Upper lobe of right lung (tissue), 1 donor: Measurements from ENCODE around the gene IL1B. TPM values are rescaled to one million over a fixed set of nuclear protein-coding genes. Genes with fewer than 3 reads are reported as not detected.

Experiments used
- ATAC-seq: fragments of 200-7000 bp; cut with Tn5 transposase; one replicate; pipeline ENCODE4 v1.9.1; 2020; ENCODE audit warnings: mild to moderate bottlenecking, moderate library complexity
- DNase-seq: peaks from one replicate; pipeline ENCODE4 v3.0.0-alpha.2; 2020
- H3K27ac ChIP-seq: fragments of 200-600 bp; one replicate; pipeline ENCODE4 v1.8.0; 2022
- H3K27me3 ChIP-seq: fragments of 200-600 bp; one replicate; pipeline ENCODE4 v1.8.0; 2022; ENCODE audit warnings: mild to moderate bottlenecking
- H3K36me3 ChIP-seq: fragments of 200-600 bp; one replicate; pipeline ENCODE4 v1.8.0; 2022
- H3K4me1 ChIP-seq: fragments of 200-600 bp; one replicate; pipeline ENCODE4 v1.8.0; 2022
- H3K4me3 ChIP-seq: fragments of 200-600 bp; one replicate; pipeline ENCODE4 v1.8.0; 2022; ENCODE audit warnings: mild to moderate bottlenecking
- H3K9me3 ChIP-seq: fragments of 200-600 bp; one replicate; pipeline ENCODE4 v1.8.0; 2022
- CTCF ChIP-seq: fragments of 200-600 bp; IDR thresholded peaks from one replicate; pipeline ENCODE4 v1.8.0; 2022; ENCODE audit warnings: antibody characterized with exemption
- intact Hi-C: fragments of 100-400 bp; cut with DNase I; formaldehyde crosslinking; loops from one replicate; pipeline ENCODE4 v1.11.0; 2022
- total RNA-seq: library from RNA; stranded (reverse); fragmentation: NEBNext Ultra II Directional; extraction: Animal tissue kit (Norgen Biotek cat#: 25700); gene quantifications from one replicate; pipeline ENCODE4 v1.2.1, GENCODE V29; 2021
- donor health status: DM: no; HTN: yes; CAD: no; lungs with severe emphysema.

Gene IL1B
- total RNA-seq, 1 donor from 2014 or later, result 11.5 TPM

DNA sequence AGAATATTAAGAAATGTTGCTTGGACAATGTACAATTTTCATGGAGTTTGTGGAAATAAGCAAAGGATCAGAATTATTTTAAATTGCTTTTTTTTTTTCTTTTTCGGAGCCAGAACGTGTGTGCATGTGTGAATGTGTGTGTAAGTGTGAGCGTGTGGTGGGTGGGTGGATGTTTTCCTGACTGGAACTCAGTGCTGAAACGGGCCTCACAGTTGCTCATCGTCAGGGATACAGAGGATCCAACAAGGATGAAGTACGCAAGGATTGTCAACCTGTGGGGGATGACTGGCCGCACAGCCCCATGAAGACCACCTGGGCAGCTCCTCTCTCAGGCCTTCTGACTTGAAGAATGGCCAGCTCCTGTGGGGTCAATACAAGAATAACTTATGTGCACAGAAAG lies 17.5 kb downstream of the IL1B start:
- no peak for DNase-seq
- H3K9me3 ChIP-seq, result no peaks in the 10 kb centered on the region

GRCh38 chr2:112818094-112818902 lies 18.3 kb downstream of the IL1B start:
- H3K9me3 ChIP-seq, result no peaks in the 10 kb centered on the region
- peak; percentile 64 for ATAC-seq
- H3K27ac ChIP-seq, result no peak overlapping the region
- DNase-seq, result no peak
- TF ChIP-seq CTCF, result no peak
- no peaks in the 10 kb centered on the region for H3K4me1 ChIP-seq
- intact Hi-C loops, result no loop called here
- H3K27me3 ChIP-seq, result no peaks in the 10 kb centered on the region
- H3K4me3 ChIP-seq, result no peak overlapping the region
- no peaks in the 10 kb centered on the region for H3K36me3 ChIP-seq

More for the DNA sequence above, 17.5 kb downstream of the IL1B start:
- no peak for ATAC-seq
- Histone ChIP-seq H3K4me3 (no peak overlapping the region), H3K36me3 (no peaks in the 10 kb centered on the region), H3K27me3 (no peaks in the 10 kb centered on the region), H3K27ac (no peak overlapping the region), H3K4me1 (no peaks in the 10 kb centered on the region)
- TF ChIP-seq CTCF, result no peak
- intact Hi-C loops, result no loop called here

DNA sequence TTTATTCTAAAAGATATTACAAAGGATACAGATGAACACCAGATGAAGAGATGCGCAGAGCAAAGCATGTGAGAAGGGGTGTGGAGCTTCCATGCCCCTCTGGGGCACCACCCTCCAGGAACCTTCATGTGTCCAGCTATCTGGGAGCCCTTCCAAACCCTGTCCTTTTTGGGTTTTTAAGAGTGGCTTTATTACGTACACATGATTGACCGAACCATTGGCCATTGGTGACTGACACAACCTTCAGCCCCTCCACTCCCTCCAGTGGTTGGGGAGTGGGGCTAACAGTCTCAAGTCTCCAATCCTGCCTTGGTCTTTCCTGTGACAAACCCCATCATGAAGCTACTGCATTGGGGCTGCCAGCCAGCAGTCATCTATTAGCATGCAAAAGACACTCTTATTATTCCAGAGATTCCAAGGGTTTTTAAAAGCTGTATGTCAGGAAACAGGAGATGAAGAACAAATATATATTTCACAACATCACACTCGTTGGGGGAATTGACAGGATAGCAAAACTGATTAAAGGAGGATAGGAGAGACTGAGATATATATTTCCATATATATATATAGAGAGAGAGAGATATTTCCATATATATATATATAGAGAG lies 19.4 kb downstream of the IL1B start:
- no peak overlapping the region for H3K4me3 ChIP-seq
- H3K36me3 ChIP-seq, result no peaks in the 10 kb centered on the region
- no peak for TF ChIP-seq CTCF
- H3K27me3 ChIP-seq, result no peaks in the 10 kb centered on the region
- H3K9me3 ChIP-seq, result no peaks in the 10 kb centered on the region
- ATAC-seq, result no peak
- H3K27ac ChIP-seq, result no peak overlapping the region
- intact Hi-C loops, result no loop called here
- no peaks in the 10 kb centered on the region for H3K4me1 ChIP-seq
- DNase-seq, result no peak

DNA sequence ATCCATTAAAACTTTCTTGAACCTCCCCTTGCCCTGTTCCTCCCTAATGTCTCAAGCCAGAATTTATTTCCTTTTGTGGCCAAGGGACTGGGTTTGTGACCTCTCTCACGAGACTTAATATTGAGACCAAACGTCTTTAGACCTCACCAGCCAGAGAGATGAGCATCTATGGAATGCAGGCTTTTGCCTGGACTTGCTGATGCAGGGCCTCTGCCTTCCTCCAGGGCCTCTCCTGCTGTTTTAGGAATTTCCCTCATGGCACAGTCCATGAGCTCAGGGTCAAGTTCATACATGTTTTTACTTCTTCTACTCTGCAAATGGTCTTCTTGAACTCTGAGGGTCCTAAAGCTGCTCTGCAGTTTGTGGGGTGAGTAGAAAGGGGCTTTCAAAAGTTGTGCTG lies 22.3 kb downstream of the IL1B start:
- no peak for TF ChIP-seq CTCF
- Histone ChIP-seq H3K4me1 (peaks cover 8% of the 10 kb centered on the region), H3K36me3 (no peaks in the 10 kb centered on the region), H3K4me3 (no peak overlapping the region), H3K27ac (no peak overlapping the region), H3K9me3 (no peaks in the 10 kb centered on the region), H3K27me3 (no peaks in the 10 kb centered on the region)
- intact Hi-C loops, result no loop called here
- DNase-seq, result no peak
- no peak for ATAC-seq

GRCh38 chr2:112813280-112813966 lies 23.2 kb downstream of the IL1B start:
- no peak for ATAC-seq
- Histone ChIP-seq H3K27me3 (no peaks in the 10 kb centered on the region), H3K27ac (no peak overlapping the region), H3K36me3 (no peaks in the 10 kb centered on the region), H3K4me3 (no peak overlapping the region), H3K9me3 (no peaks in the 10 kb centered on the region), H3K4me1 (peaks cover 8% of the 10 kb centered on the region)
- TF ChIP-seq CTCF, result no peak
- no peak for DNase-seq
- intact Hi-C loops, result no loop called here
